HG02763 (cell line): ENCODE measurements around the gene THOP1.

Source experiments
- ATAC-seq: cut with Tn5 transposase; IDR thresholded peaks from one replicate; pipeline ENCODE4 v1.9.1; 2021; ENCODE audit warnings: mild to moderate bottlenecking, moderate library complexity; ENCODE audit not compliant: unreplicated experiment

Gene THOP1

GRCh38 chr19:2850256-2850925, 65.1 kb downstream of the THOP1 start:
- ATAC-seq = no peak

GRCh38 chr19:2852598-2852997, 67.3 kb downstream of the THOP1 start:
- ATAC-seq = no peak

- no peak for ATAC-seq
Observed at GRCh38 chr19:2853015-2853606, 67.8 kb downstream of the THOP1 start.

GRCh38 chr19:2854849-2855248, 69.5 kb downstream of the THOP1 start:
- no peak for ATAC-seq

- no peak for ATAC-seq
Observed at GRCh38 chr19:2856457-2857050, 71.3 kb downstream of the THOP1 start.

GRCh38 chr19:2858864-2859263, 73.6 kb downstream of the THOP1 start:
- no peak for ATAC-seq

- ATAC-seq = no peak
Observed at GRCh38 chr19:2863816-2864215, 78.5 kb downstream of the THOP1 start.
